Tibial nerve (tissue), 4 donors: ENCODE measurements around the gene ATP5F1D.

ENCODE experiments used
- EP300 ChIP-seq, 2 donors: sonication (generic); formaldehyde crosslinking; IDR thresholded peaks; one replicate each; pipeline ENCODE4 v1.6.1; 2017; ENCODE audit warnings: antibody characterized with exemption in 2 of 2, mild to moderate bottlenecking in 1 of 2
- TF ChIP-seq, protein P1 (sequence below), 5 experiments: fragments of 200-600 bp in 3 of 5; fragments of 450-650 bp in 2 of 5; sonication (generic) in 3 of 5; IDR thresholded peaks; one replicate each; pipeline ENCODE4 v1.5.1; 2016 to 2019; ENCODE audit warnings: antibody characterized with exemption in 5 of 5, mild to moderate bottlenecking in 3 of 5, moderate library complexity in 2 of 5

DNA sequence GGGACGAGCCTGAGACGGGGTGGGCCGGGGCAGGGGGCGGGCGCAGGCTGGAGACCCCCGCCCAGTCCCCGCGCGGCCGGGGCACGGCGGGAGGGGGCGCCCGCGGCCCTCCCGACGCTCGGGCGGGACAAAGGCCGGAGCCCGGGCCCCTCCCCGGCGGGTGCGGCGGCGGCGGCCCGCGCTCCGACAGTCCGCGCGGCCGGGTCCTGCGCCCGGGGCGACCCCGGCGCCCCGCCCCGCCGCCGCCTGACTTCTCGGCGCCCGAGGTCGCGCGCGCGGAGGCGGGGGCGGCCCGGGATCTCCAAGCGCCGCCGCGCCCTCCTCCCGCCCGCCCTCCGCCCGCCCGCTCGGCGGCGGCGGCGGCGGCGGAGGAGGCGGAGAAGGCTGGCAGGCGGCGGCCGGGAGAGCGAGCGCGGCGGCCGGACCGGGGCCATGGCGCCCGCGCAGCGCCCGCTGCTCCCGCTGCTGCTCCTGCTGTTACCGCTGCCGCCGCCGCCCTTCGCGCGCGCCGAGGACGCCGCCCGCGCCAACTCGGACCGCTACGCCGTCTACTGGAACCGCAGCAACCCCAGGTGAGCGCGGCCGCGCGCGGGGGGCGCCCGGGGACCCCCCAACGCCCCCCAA lies 44.3 kb downstream of the ATP5F1D start, which contains the start of gene EFNA2:
- no peak for TF ChIP-seq EP300 (IDR thresholded peaks at IDR 0.05)
- TF ChIP-seq, protein P1, sequence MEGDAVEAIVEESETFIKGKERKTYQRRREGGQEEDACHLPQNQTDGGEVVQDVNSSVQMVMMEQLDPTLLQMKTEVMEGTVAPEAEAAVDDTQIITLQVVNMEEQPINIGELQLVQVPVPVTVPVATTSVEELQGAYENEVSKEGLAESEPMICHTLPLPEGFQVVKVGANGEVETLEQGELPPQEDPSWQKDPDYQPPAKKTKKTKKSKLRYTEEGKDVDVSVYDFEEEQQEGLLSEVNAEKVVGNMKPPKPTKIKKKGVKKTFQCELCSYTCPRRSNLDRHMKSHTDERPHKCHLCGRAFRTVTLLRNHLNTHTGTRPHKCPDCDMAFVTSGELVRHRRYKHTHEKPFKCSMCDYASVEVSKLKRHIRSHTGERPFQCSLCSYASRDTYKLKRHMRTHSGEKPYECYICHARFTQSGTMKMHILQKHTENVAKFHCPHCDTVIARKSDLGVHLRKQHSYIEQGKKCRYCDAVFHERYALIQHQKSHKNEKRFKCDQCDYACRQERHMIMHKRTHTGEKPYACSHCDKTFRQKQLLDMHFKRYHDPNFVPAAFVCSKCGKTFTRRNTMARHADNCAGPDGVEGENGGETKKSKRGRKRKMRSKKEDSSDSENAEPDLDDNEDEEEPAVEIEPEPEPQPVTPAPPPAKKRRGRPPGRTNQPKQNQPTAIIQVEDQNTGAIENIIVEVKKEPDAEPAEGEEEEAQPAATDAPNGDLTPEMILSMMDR (IDR thresholded peaks at IDR 0.05): no peak
